HCT116 (cell line): ENCODE measurements around the gene DRAP1. TPM values are rescaled to one million over a fixed set of nuclear protein-coding genes. Genes with fewer than 3 reads are reported as not detected.

Experiments used
- ATAC-seq: fragments of 200-7000 bp; cut with Tn5 transposase; 2 replicates; pipeline ENCODE4 v1.9.1; 2020; ENCODE audit warnings: mild to moderate bottlenecking, moderate library complexity
- Bru-seq: library from RNA; stranded (reverse); fragments of 400-500 nt; gene quantifications from one replicate; lab custom pipeline; 2021; lab: Mats Ljungman, UMichigan
- BruChase-seq, 2 experiments: library from RNA; stranded (reverse); fragments of 400-500 nt; gene quantifications; one replicate each; lab custom pipeline; 2021; lab: Mats Ljungman, UMichigan
- BruUV-seq: library from RNA; stranded (reverse); fragments of 400-500 nt; replicated peaks from 2 replicates; lab custom pipeline; 2021; lab: Mats Ljungman, UMichigan
- CTCF ChIA-PET: fragments of 300-600 bp; sonication (Branson Sonifier 250); formaldehyde crosslinking; loops from one replicate; lab custom pipeline; 2021; ENCODE audit warnings: antibody characterized with exemption; lab: Charles Lee
- POLR2A ChIA-PET: fragments of 300-600, 350-600 bp; sonication (Branson Sonifier 250); formaldehyde crosslinking; loops from one replicate; lab custom pipeline; 2021; ENCODE audit warnings: antibody characterized with exemption; lab: Charles Lee
- RAD21 ChIA-PET, 2 experiments: fragments of 300-600 bp; sonication (Branson Sonifier 250); formaldehyde crosslinking; loops; one replicate each; lab custom pipeline; 2023; ENCODE audit warnings: low total read pairs in 2 of 2; ENCODE audit not compliant: uncharacterized antibody in 2 of 2, unreplicated experiment in 2 of 2, low non-redundant PET in 1 of 2; lab: Charles Lee
- DNase-seq: peaks from one replicate; pipeline ENCODE4 v3.0.0-alpha.2; 2010; ENCODE audit warnings: low read depth, low spot score
- H2AFZ ChIP-seq: fragments of 200-600 bp; shearing (Covaris generic), sonication (generic); 2 replicates; pipeline ENCODE4 v1.6.1; 2017; ENCODE audit warnings: low read depth, mixed run types, mixed read lengths, antibody characterized with exemption, low read length; ENCODE audit not compliant: poor library complexity, severe bottlenecking
- H3K27ac ChIP-seq: 2 replicates; pipeline ENCODE4 v1.5.1; 2012; ENCODE audit warnings: low read depth, low read length
- H3K27me3 ChIP-seq: fragments of 200-600 bp; sonication (generic); 2 replicates; pipeline ENCODE4 v1.6.1; 2016; ENCODE audit warnings: mixed run types, low read length, mixed read lengths; ENCODE audit not compliant: insufficient read depth
- H3K36me3 ChIP-seq, 2 experiments: fragments of 200-500 bp in 1 of 2; fragments of 200-600 bp in 1 of 2; sonication (Bioruptor generic) in 1 of 2; sonication (generic) in 1 of 2; 2 replicates each; pipeline versions ENCODE4 v1.5.1 to v1.6.1; 2014 to 2016; ENCODE audit warnings: low read length in 2 of 2, inconsistent platforms in 1 of 2, mixed read lengths in 1 of 2, mixed run types in 1 of 2; ENCODE audit not compliant: insufficient read depth in 2 of 2, control insufficient read depth in 1 of 2
- H3K4me1 ChIP-seq, 2 experiments: fragments of 200-600 bp in 1 of 2; sonication (generic) in 1 of 2; 2 replicates each; pipeline versions ENCODE4 v1.5.1 to v1.6.1; 2012 to 2017; ENCODE audit warnings: low read length in 2 of 2, inconsistent platforms in 1 of 2, mild to moderate bottlenecking in 1 of 2, mixed read lengths in 1 of 2, mixed run types in 1 of 2, moderate library complexity in 1 of 2; ENCODE audit not compliant: insufficient read depth in 2 of 2, control insufficient read depth in 1 of 2
- H3K4me2 ChIP-seq: fragments of 200-600 bp; sonication (generic); 2 replicates; pipeline ENCODE4 v1.6.1; 2017; ENCODE audit warnings: mixed run types, low read length, mixed read lengths
- H3K4me3 ChIP-seq, 2 experiments: fragments of 200-600 bp in 1 of 2; sonication (generic) in 1 of 2; replicated peaks in 1 of 2; 2 replicates each; pipeline ENCODE4 v1.5.1; 2011 to 2016; ENCODE audit warnings: low read length in 2 of 2, control low read depth in 1 of 2, low read depth in 1 of 2, mild to moderate bottlenecking in 1 of 2, mixed read lengths in 1 of 2, mixed run types in 1 of 2
- H3K79me2 ChIP-seq: fragments of 200-600 bp; sonication (generic); 2 replicates; pipeline ENCODE4 v1.6.1; 2017; ENCODE audit warnings: mild to moderate bottlenecking, mixed run types, low read length, moderate library complexity, mixed read lengths; ENCODE audit not compliant: insufficient read depth
- H3K9ac ChIP-seq: fragments of 200-600 bp; sonication (generic); 2 replicates; pipeline ENCODE4 v1.6.1; 2016; ENCODE audit warnings: low read length, mixed read lengths
- H3K9me2 ChIP-seq: fragments of 200-600 bp; sonication (generic), shearing (Covaris generic); 2 replicates; pipeline ENCODE4 v1.6.1; 2017; ENCODE audit warnings: mixed run types, mild to moderate bottlenecking, moderate library complexity; ENCODE audit not compliant: insufficient read depth
- H3K9me3 ChIP-seq, 2 experiments: fragments of 200-500 bp in 1 of 2; fragments of 200-600 bp in 1 of 2; sonication (Bioruptor generic) in 1 of 2; sonication (generic) in 1 of 2; 2 replicates each; pipeline ENCODE4 v1.6.1; 2014 to 2017; ENCODE audit warnings: low read length in 2 of 2, mixed read lengths in 2 of 2, inconsistent platforms in 1 of 2, low read depth in 1 of 2, mild to moderate bottlenecking in 1 of 2, mixed run types in 1 of 2, moderate library complexity in 1 of 2; ENCODE audit not compliant: control insufficient read depth in 1 of 2, insufficient read depth in 1 of 2
- H4K20me1 ChIP-seq: fragments of 200-600 bp; sonication (generic), shearing (Covaris generic); 2 replicates; pipeline ENCODE4 v1.6.1; 2017; ENCODE audit warnings: mixed run types, mild to moderate bottlenecking, moderate library complexity; ENCODE audit not compliant: insufficient read depth
- EGR1 ChIP-seq: IDR thresholded peaks from 2 replicates; pipeline ENCODE4 v1.6.1; 2012; ENCODE audit warnings: low read depth
- POLR2A ChIP-seq: IDR thresholded peaks from 2 replicates; pipeline ENCODE4 v1.7.0; 2011; ENCODE audit warnings: borderline replicate concordance; ENCODE audit not compliant: insufficient read depth, insufficient read length; ENCODE audit errors: extremely low read depth
- RAD21 ChIP-seq: IDR thresholded peaks from 2 replicates; pipeline ENCODE4 v1.6.1; 2012; ENCODE audit warnings: low read depth, mild to moderate bottlenecking
- TCF7L2 ChIP-seq: IDR thresholded peaks from 2 replicates; pipeline ENCODE4 v1.7.0; 2011; ENCODE audit warnings: borderline replicate concordance, inconsistent platforms; ENCODE audit not compliant: insufficient read depth, insufficient read length; ENCODE audit errors: extremely low read depth
- ZFX ChIP-seq: fragments of 450-650 bp; IDR thresholded peaks from 2 replicates; pipeline ENCODE4 v1.6.1; 2017
- intact Hi-C: fragments of 100-400 bp; cut with micrococcal nuclease; formaldehyde crosslinking; loops from 2 replicates; pipeline ENCODE4 v1.10.0; 2022
- long read RNA-seq: library from polyadenylated mRNA; unstranded; transcript quantifications from one replicate; pipeline ENCODE4 v2.0.0, GENCODE V29; 2021; ENCODE audit not compliant: unreplicated experiment
- polyA plus RNA-seq: library from polyadenylated mRNA; unstranded; fragments of >200 nt; gene quantifications from 2 replicates; pipeline ENCODE4 v1.2.1, GENCODE V29; 2012; ENCODE audit warnings: missing spikeins
- total RNA-seq: library from RNA; stranded (reverse); gene quantifications from one replicate; pipeline ENCODE4 v1.2.1, GENCODE V29; 2021; ENCODE audit not compliant: unreplicated experiment
- TF ChIP-seq, protein P1 (sequence below): IDR thresholded peaks from 2 replicates; pipeline ENCODE4 v1.6.1; 2011; ENCODE audit warnings: mild to moderate bottlenecking, low read length, moderate library complexity; ENCODE audit not compliant: insufficient replicate concordance; ENCODE audit errors: extremely low read depth

The DRAP1 gene, protein sequence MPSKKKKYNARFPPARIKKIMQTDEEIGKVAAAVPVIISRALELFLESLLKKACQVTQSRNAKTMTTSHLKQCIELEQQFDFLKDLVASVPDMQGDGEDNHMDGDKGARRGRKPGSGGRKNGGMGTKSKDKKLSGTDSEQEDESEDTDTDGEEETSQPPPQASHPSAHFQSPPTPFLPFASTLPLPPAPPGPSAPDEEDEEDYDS
- total RNA-seq (158 TPM), Bru-seq, nascent RNA (percentile 85 among the genes with signal in this experiment), BruChase-seq, experiment 1, labeled RNA remaining after a 6-hour chase (percentile 93 among the genes with signal in this experiment), BruChase-seq, experiment 2, labeled RNA remaining after a 2-hour chase (percentile 87 among the genes with signal in this experiment)
- polyA plus RNA-seq, result 176 and 205 TPM in 2 replicates
- long read RNA-seq, transcript DRAP1-209 (4 exons, 453 nt), result minor isoform, 6 of 162 reads
- long read RNA-seq, transcript DRAP1-201 (7 exons, 989 nt), result major isoform, 137 of 162 reads
- long read RNA-seq, transcript DRAP1-204 (7 exons, 695 nt), result minor isoform, 6 of 162 reads
- long read RNA-seq, partial matches to known transcripts, result 3 of 162 reads
- long read RNA-seq, other reads (novel, unspliced or antisense), result 7 of 162 reads

DNA sequence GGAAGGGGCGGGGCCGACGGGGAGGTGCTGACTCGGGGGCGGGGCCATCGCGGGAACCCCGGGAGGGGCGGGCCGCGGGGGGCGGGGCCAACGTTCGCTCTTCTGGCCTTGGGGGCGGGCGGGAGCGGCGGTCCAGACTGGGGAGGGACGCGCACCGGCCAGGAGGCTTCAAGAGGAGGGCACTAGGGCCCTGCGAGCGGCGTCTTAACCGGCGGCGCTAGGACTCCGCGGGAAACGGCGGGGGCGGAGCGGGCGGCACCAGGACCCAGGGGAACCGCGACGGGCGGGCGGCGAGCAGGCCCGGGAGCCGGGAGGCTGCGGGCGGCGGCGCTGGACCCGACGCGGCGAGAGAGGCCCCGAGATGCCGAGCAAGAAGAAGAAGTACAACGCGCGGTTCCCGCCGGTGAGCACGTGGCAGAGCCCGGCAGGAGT, at the start of gene DRAP1:
Gene DRAP1 (plus strand): TSS at position 286 of the 432 bp plus-strand sequence. CDS start 76 bp downstream, at position 362.
- Histone ChIP-seq H3K9ac (peak within 1 kb of the TSS; percentile 99), H3K4me3 (peak within 1 kb of the TSS; percentile 94 to 95), H3K36me3 (peaks cover 5 to 27% of the 10 kb centered on the region in 2 experiments; a peak in 3 of 4 replicates), H3K79me2 (peaks cover 44% of the 10 kb centered on the region), H3K4me2 (peak within 1 kb of the TSS; percentile 96), H3K27me3 (no peaks in the 10 kb centered on the region), H3K4me1 (peaks cover 39 to 53% of the 10 kb centered on the region in 2 experiments), H3K27ac (peak within 1 kb of the TSS; percentile 95), H4K20me1 (no peaks in the 10 kb centered on the region), H2AFZ (no peak within 1 kb of the TSS), H3K9me3 (no peaks in the 10 kb centered on the region), H3K9me2 (no peaks in the 10 kb centered on the region)
- CTCF ChIA-PET, result no interaction called here
- POLR2A ChIA-PET, result interaction anchor here (0.6 kb wide), 1 partner anchor 29 kb away, joined by 3 read pairs; the partner anchor contains the start of gene CCDC85B
- BruUV-seq, result no TSS peak
- ATAC-seq (peak; percentile 75), DNase-seq (peak; percentile 92)
- no peak for TF ChIP-seq RAD21
- TF ChIP-seq ZFX, result 0 out of 2 replicates have a peak, but pooled peaks have one; percentile 36
- TF ChIP-seq, protein P1, sequence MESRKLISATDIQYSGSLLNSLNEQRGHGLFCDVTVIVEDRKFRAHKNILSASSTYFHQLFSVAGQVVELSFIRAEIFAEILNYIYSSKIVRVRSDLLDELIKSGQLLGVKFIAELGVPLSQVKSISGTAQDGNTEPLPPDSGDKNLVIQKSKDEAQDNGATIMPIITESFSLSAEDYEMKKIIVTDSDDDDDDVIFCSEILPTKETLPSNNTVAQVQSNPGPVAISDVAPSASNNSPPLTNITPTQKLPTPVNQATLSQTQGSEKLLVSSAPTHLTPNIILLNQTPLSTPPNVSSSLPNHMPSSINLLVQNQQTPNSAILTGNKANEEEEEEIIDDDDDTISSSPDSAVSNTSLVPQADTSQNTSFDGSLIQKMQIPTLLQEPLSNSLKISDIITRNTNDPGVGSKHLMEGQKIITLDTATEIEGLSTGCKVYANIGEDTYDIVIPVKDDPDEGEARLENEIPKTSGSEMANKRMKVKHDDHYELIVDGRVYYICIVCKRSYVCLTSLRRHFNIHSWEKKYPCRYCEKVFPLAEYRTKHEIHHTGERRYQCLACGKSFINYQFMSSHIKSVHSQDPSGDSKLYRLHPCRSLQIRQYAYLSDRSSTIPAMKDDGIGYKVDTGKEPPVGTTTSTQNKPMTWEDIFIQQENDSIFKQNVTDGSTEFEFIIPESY, result peak; percentile 83
- no peak for TF ChIP-seq EGR1
- TF ChIP-seq POLR2A, result no peak
- TF ChIP-seq TCF7L2, result peak; percentile 43
- RAD21 ChIA-PET, result no interaction called here
- intact Hi-C loops, result no loop called here
